Skeletal muscle tissue (tissue), 5 donors: Measurements from ENCODE around the gene NKRF. TPM values are rescaled to one million over a fixed set of nuclear protein-coding genes. Genes with fewer than 3 reads are reported as not detected.
A peak's percentile ranks its signal among the peaks of the same experiment; 100 is the strongest.

Source experiments
- H3K27ac ChIP-seq: one replicate; pipeline ENCODE4 v1.7.0; 2013; ENCODE audit warnings: mild to moderate bottlenecking, low read depth, low read length, inconsistent platforms
- H3K27me3 ChIP-seq, 3 donors: one replicate each; pipeline ENCODE4 v1.7.0; 2013; ENCODE audit warnings: low read length in 3 of 3; ENCODE audit not compliant: control insufficient read depth in 3 of 3, insufficient read depth in 3 of 3
- H3K36me3 ChIP-seq, 3 donors: one replicate each; pipeline ENCODE4 v1.7.0; 2013; ENCODE audit warnings: low read length in 3 of 3; ENCODE audit not compliant: control insufficient read depth in 3 of 3, insufficient read depth in 3 of 3
- H3K4me1 ChIP-seq, 3 donors: one replicate each; pipeline ENCODE4 v1.7.0; 2013; ENCODE audit warnings: low read length in 3 of 3, mild to moderate bottlenecking in 3 of 3; ENCODE audit not compliant: control insufficient read depth in 3 of 3, insufficient read depth in 3 of 3
- H3K4me3 ChIP-seq, 3 donors: one replicate each; pipeline ENCODE4 v1.7.0; 2013; ENCODE audit warnings: low read length in 3 of 3
- H3K9ac ChIP-seq, 3 donors: one replicate each; pipeline ENCODE4 v1.7.0; 2013; ENCODE audit warnings: low read length in 3 of 3, mild to moderate bottlenecking in 3 of 3, moderate library complexity in 2 of 3, low read depth in 1 of 3
- H3K9me3 ChIP-seq, 3 donors: one replicate each; pipeline ENCODE4 v1.7.0; 2013; ENCODE audit warnings: low read length in 3 of 3; ENCODE audit not compliant: control insufficient read depth in 3 of 3
- small RNA-seq: library from RNA; depleted of rRNA; stranded (forward); fragments of <200 nt; gene quantifications from one replicate; pipeline ENCODE3, GENCODE V24; 2014
- total RNA-seq: library from RNA; depleted of rRNA; stranded (reverse); fragments of >200 nt; gene quantifications from one replicate; pipeline ENCODE4 v1.2.3, GENCODE V29; 2014
- donor health status: Osteomylitis.

Gene NKRF
- total RNA-seq, 1 donor from 2014 or later = 3.1 TPM

GRCh38 chrX:119539872-119540271, 66.4 kb downstream of the NKRF start:
- Histone ChIP-seq H3K9me3 (no peaks in the 10 kb centered on the region), H3K9ac (no peak overlapping the region), H3K27ac (no peak overlapping the region), H3K4me3 (no peak overlapping the region), H3K36me3 (peaks cover 0 to 14% (median 5%) of the 10 kb centered on the region in 3 donors), H3K27me3 (no peaks in the 10 kb centered on the region), H3K4me1 (no peaks in the 10 kb centered on the region)

Small RNA genes lying within 50 kb of the gene (small RNA-seq; reads per million reads assigned to genes)
- 0.72 reads per million, percentile 71 among the genes with 10 or more reads in this experiment for gene MIR766

Other genes with a start within 250 kb of the NKRF start
- 6.3 TPM for gene SLC25A43, start 207.1 kb downstream of the NKRF start, total RNA-seq
- gene SLC25A5, start 138.0 kb downstream of the NKRF start, total RNA-seq = 118 TPM
- 25.1 TPM for gene STEEP1, start 41.0 kb downstream of the NKRF start, total RNA-seq
- gene UBE2A, start 31.9 kb downstream of the NKRF start, total RNA-seq = 19.8 TPM
- 13.0 TPM for gene SEPTIN6, start 86.7 kb upstream of the NKRF start, total RNA-seq
- 1.6 TPM for gene SOWAHD, start 152.2 kb upstream of the NKRF start, total RNA-seq
- 6,835 TPM for gene RPL39, start 185.2 kb upstream of the NKRF start, total RNA-seq
- 1.6 TPM for gene UPF3B, start 246.5 kb upstream of the NKRF start, total RNA-seq